CD1c-positive myeloid dendritic cell (primary cell): ENCODE results near the gene SPEG.

Source experiments
- DNase-seq: peaks from one replicate; pipeline ENCODE4 v3.0.0-alpha.2; 2016; ENCODE audit errors: extremely low spot score

The SPEG gene

DNA sequence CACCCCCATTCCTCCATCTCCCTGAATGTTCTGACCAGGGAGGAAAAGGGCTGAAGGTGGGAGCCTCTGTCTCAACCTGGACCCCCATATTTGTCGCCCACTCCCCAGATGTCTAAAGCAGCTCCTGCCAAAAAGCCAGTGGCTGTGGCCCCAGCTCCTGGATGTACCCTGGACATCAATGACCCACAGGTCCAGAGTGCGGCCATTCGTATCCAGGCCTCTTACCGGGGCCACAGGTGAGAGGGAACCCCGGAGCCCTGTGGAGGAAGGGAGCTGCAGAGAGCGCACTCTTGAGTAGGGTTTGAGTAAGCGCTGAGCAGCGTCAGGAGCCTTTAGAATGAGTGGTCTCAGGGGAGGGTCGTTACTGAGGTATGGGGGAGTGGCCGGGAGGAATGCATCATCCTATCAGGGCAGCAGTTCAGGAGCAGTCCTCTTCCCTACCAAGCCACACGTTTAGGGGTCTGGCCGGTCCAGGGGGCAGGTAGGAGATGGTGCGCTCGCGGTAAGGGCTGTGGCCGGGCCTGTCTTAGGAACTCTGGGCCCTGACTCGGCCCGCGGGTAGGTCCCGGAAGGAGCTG lies 61.7 kb downstream of the SPEG start:
- no peak for DNase-seq

DNA sequence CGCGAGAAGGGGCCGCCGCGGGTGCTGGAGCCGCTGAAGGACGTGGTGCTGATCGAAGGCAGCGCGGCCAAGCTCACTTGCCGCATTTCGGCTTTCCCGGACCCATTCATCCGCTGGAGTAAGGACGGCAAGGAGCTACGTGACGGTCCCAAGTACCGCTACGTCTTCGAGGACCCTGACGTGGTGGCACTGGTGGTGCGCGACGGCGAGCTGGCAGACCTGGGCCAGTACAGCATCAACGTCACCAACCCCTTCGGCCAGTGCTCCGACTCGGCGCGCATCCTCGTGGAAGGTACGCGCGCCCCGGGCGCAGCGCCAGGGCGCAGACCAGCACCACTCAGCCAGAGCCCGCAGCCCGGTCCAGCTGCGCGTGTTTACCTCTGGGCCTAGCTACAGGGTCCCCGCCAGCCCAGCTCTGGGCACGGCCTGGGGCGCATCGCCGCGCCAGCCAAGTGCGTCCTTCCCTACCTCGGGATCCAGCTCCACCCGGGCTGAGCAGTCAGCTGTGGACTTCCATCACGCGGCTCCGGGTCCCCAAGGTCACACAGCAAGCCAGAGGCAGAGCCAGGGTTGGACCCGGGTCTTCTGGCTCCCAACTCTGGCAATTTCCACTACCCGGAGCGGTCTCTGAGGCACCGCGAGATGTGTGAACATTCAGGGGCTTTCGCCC lies 62.3 kb downstream of the SPEG start:
- peak; percentile 8 for DNase-seq

DNA sequence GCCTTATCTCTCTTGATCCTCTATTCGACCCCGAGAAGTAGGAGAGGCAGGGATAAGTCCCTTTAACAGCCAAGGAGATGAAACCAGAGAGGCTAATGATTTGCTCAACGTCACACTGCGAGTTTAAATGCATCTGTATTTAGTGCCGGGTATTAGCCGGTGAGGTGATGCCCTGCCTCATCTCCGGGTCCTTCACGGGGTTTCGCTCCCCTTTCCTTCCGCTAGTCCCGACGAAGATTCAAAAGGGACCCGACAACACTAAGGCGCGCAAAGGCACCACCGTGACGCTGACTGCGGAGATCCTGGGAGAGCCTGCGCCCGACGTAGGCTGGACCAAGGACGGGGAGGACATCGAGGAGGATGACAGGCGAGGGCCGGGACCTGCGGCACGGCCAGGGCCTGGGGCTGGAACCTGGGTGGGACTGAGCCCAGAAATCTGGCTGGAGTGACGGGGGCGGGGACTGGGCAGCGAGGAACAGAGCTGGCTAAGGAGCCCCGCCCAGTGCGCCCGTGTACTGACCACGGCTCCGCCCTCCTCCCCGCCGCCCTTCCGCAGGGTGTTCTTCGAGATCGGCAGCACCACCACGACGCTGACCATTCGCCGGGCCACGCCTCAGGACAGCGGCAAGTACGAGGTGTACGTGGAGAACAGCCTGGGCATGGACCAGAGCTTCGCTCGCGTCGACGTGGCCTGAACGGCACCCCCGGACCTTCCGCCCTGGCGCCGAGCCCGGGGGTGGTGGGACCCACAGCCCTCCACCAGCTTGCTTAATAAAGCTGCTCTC lies 63.0 kb downstream of the SPEG start:
- peak; percentile 84 for DNase-seq

GRCh38 chr2:219498280-219499057 lies 63.8 kb downstream of the SPEG start, which contains the start of gene GMPPA:
Gene GMPPA, plus strand, starts transcription at chr2:219498891. Its CDS starts 1,085 bp downstream, at chr2:219499976.
- DNase-seq = peak; percentile 99

DNA sequence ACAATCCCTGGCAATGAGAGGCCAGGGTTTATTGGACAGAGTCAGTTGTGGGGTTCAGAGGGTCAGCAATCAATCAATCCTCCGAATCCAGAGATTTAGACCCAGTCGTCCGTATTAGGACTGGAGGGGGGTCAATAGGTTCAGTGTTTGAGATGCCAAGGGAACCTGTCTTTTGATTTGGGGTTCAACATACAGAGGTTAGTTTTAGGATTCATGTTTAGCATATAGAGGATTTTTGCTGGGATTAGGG lies 64.3 kb downstream of the SPEG start:
- no peak for DNase-seq

DNA sequence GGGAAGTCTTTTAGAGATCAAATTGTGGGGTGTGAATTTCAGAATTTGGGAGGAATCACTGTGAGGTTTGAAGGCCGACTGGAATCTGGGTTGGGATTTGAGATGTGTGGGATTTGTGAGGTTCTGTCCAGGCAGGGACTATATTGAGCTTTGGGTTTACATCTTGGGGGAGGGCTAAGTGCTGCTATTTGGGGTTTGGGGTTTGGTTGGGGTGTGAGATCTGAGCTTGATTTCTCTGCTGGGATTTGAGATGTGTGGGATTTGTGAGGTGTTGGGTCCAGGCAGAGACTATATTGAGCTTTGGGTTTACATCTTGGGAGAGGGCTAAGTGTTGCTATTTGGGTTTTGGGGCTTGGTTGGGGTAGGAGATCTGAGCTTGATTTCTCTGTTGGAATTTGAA lies 64.9 kb downstream of the SPEG start:
- no peak for DNase-seq

DNA sequence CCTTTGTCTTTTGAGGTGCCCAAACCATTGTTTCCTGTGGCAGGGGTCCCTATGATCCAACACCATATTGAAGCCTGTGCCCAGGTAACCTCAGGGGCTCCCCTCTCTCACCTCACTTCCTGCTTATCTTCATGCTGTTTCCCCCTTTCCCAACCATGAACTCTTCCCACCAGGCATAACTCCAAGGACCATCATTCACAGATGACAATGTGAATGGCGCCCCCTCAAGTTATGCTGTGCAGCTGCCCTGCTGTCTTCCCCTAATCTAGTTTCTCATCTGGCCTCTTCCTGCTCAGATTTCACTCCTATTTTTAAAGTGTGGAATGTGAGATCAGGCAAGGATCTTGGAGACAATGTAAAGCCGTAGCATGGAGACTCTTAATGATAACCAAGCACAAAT lies 65.5 kb downstream of the SPEG start:
- DNase-seq = no peak

GRCh38 chr2:219501849-219502248 lies 67.2 kb downstream of the SPEG start:
- no peak for DNase-seq

GRCh38 chr2:219502618-219503017 lies 68.0 kb downstream of the SPEG start:
- DNase-seq = no peak

- no peak for DNase-seq
Measured at GRCh38 chr2:219505585-219505984, 70.9 kb downstream of the SPEG start.

DNA sequence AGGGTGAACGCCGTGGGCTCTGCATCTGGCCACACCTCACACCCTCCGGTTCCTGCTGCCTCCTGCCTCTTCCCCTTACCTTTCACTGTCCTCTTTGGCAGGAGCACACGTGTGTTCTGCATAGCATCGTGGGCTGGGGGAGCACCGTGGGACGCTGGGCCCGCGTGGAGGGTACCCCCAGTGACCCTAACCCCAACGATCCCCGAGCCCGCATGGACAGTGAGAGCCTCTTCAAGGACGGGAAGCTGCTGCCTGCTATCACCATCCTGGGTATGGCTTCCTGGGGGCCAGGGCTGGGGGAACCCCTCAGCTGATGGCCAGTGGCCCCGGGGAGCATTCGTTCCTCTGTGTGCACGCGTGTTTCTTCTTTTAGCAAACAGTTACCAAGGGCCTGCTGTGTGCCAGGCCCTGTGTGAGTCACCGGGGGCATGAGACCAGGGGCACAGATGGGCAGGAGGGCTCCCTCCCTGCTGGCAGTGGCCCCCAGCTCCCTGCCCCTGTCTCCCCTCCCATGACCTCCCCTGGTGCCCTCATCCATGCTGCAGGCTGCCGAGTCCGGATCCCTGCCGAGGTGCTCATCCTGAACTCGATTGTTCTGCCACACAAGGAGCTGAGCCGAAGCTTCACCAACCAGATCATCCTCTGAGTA lies 71.6 kb downstream of the SPEG start:
- DNase-seq = no peak

- DNase-seq = no peak
Measured at GRCh38 chr2:219506802-219507526, 72.3 kb downstream of the SPEG start.

DNA sequence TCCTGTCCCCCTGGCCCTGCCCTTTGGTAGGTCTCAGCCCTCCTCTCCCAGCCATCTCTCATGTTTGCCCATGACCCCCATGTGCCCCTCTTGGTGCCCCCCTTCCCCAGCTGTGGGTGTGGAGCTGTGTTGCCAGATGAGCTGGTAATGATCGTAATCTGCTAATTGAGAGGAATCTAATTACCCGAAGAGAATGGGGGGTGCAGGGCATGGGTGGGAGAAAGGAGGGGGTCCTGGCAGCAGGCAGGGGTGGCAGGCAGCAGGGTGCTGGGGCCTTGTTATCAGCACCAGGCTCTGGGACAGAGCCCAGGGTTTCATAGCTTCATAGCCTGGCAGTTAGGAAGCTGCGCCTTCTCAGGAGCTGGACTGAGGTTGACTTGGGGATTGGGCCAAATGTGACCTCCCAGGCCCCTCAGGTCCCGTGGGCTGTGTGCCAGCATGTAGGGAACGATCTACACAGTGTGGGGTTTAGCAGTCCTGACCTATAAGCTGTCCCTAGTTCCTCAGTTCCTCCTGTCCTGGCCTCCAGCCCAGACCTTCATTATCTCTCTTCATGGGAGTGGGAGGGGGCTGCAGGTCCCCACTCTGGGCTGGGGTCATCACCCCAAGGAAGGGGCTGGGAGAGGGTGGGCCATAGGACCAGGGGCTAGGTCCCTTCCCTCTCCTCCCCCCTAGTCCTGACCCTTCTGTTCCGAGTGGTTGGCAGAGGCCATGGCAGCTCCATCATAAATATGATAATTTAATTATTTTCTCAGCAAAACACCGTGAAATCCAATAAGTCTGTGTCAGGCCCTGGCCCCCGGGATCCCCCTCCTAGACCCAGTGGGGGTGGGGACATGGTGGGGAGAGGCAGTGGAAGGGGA lies 73.2 kb downstream of the SPEG start:
- no peak for DNase-seq

- no peak for DNase-seq
Measured at GRCh38 chr2:219508444-219508734, 73.7 kb downstream of the SPEG start.

- DNase-seq = no peak
Measured at GRCh38 chr2:219508971-219509779, 74.5 kb downstream of the SPEG start.

GRCh38 chr2:219509780-219510511 lies 75.3 kb downstream of the SPEG start:
- peak; percentile 56 for DNase-seq

DNA sequence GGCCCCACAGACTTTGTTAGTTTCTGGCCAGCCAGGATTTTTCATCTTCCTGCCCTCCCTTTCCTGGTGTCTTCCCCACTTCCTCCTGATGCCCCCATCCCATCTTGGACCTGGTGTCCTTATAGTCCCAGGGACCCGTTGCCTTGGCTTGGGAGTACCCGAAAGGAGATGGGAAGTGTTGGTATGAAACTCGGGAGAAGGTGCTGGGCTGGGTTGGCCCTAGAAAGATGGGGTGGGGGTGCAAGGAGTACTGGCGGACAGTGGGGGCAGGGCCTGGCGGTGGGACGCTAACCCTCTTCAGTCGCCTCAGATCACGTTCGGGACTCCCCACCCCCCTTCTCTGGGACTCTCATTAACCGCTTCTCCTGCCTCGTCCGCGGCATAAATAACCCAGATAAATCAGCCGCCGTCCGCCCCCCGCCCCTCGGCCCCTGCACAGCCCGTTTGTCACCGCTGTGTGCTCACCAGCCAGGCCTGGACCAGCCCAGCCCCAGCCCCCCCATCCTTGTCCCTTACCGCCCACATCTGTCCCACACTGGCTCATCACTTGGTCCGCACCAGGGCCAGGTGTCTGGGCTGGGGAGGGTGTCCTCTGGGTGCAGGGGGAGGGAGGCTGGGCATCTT lies 76.0 kb downstream of the SPEG start:
- DNase-seq = no peak

GRCh38 chr2:219511547-219512325 lies 77.1 kb downstream of the SPEG start:
- DNase-seq = no peak
